K562 (cell line): ENCODE data around the gene NINJ2. TPM values are rescaled to one million over a fixed set of nuclear protein-coding genes. Genes with fewer than 3 reads are reported as not detected.

Experiments used
- ATAC-seq: fragments of 200-7000 bp; cut with Tn5 transposase; 3 replicates; pipeline ENCODE4 v1.9.1; 2020; ENCODE audit warnings: moderate library complexity
- BruUV-seq: library from RNA; stranded (reverse); fragments of 400-500 nt; replicated peaks from 2 replicates; lab custom pipeline; 2021; lab: Mats Ljungman, UMichigan
- CTCF ChIA-PET: fragments of 300-600 bp; formaldehyde crosslinking; extraction: SDS; loops from one replicate; lab custom pipeline; 2021; ENCODE audit warnings: low intra/inter-chr PET ratio; lab: Yijun Ruan, JAX
- POLR2A ChIA-PET: fragments of 300-600, 350-650 bp; sonication (Branson Sonifier 250); formaldehyde crosslinking; extraction: SDS; loops from one replicate; lab custom pipeline; 2021; ENCODE audit warnings: antibody characterized with exemption, inconsistent platforms; lab: Yijun Ruan, JAX
- DNase-seq, 4 experiments: peaks; one replicate each; pipeline versions ENCODE4 v3.0.0 to v3.0.0-alpha.2; 2011 to 2018; ENCODE audit warnings: low spot score in 3 of 4, mixed read lengths in 3 of 4; ENCODE audit errors: extremely low read depth in 1 of 4
- FAIRE-seq: peaks from 2 replicates; lab custom pipeline; 2011; peaks lifted over from hg19 to GRCh38; lab: Jason Lieb, UNC
- H2AFZ ChIP-seq: 2 replicates; pipeline ENCODE4 v1.6.0; 2011; ENCODE audit warnings: low read depth, low read length, control low read depth, inconsistent platforms
- H3K27ac ChIP-seq: fragments of 200-600 bp; 3 replicates; pipeline ENCODE4 v1.8.0; 2011; ENCODE audit warnings: low read depth, mild to moderate bottlenecking, control low read depth, inconsistent platforms, low read length, moderate library complexity, mixed read lengths; ENCODE audit errors: extremely low read depth
- H3K27me3 ChIP-seq, 2 experiments: fragments of 300-600 bp in 1 of 2; 2 replicates in 1 of 2; 3 replicates in 1 of 2; pipeline versions ENCODE4 v1.6.0 to v1.8.0; 2011; ENCODE audit warnings: inconsistent platforms in 2 of 2, low read length in 2 of 2, mild to moderate bottlenecking in 1 of 2, mixed read lengths in 1 of 2, moderate library complexity in 1 of 2; ENCODE audit not compliant: control insufficient read depth in 2 of 2, insufficient read depth in 2 of 2
- H3K36me3 ChIP-seq: fragments of 300-600 bp; 3 replicates; pipeline ENCODE4 v1.8.0; 2011; ENCODE audit warnings: mild to moderate bottlenecking, low read length, inconsistent platforms; ENCODE audit not compliant: control insufficient read depth, insufficient read depth
- H3K4me1 ChIP-seq, 2 experiments: fragments of 200-600 bp in 1 of 2; replicated peaks in 1 of 2; 2 replicates in 1 of 2; 3 replicates in 1 of 2; pipeline versions ENCODE4 v1.5.1 to v1.8.0; 2011; ENCODE audit warnings: inconsistent platforms in 2 of 2, low read length in 2 of 2, mild to moderate bottlenecking in 1 of 2, mixed read lengths in 1 of 2, moderate library complexity in 1 of 2; ENCODE audit not compliant: control insufficient read depth in 2 of 2, insufficient read depth in 2 of 2
- H3K4me2 ChIP-seq: 2 replicates; pipeline ENCODE4 v1.6.1; 2011; ENCODE audit warnings: low read length, control low read depth, inconsistent platforms, mixed read lengths; ENCODE audit not compliant: insufficient read depth
- H3K4me3 ChIP-seq: fragments of 200-600 bp; sonication (generic), shearing (Covaris generic); 2 replicates; pipeline ENCODE4 v1.5.1; 2016; ENCODE audit warnings: control low read depth, inconsistent platforms
- H3K79me2 ChIP-seq: fragments of 200-600 bp; 3 replicates; pipeline ENCODE4 v1.8.0; 2011; ENCODE audit warnings: low read length, inconsistent platforms; ENCODE audit not compliant: control insufficient read depth, insufficient read depth
- H3K9ac ChIP-seq, 2 experiments: 2 replicates each; pipeline versions ENCODE4 v1.6.0 to v1.6.1; 2011; ENCODE audit warnings: low read depth in 2 of 2, low read length in 2 of 2, control low read depth in 1 of 2, inconsistent platforms in 1 of 2, mild to moderate bottlenecking in 1 of 2, mixed read lengths in 1 of 2; ENCODE audit not compliant: insufficient read depth in 1 of 2
- H3K9me1 ChIP-seq: one replicate; pipeline ENCODE4 v1.6.0; 2011; ENCODE audit warnings: inconsistent platforms, mild to moderate bottlenecking, low read length, moderate library complexity; ENCODE audit not compliant: control insufficient read depth, insufficient read depth
- H3K9me3 ChIP-seq: replicated peaks from 2 replicates; pipeline ENCODE4 v1.5.1; 2011; ENCODE audit warnings: low read depth, low read length, inconsistent platforms; ENCODE audit not compliant: control insufficient read depth, insufficient read depth
- H4K20me1 ChIP-seq: replicated peaks from 2 replicates; pipeline ENCODE4 v1.6.1; 2011; ENCODE audit warnings: low read length, inconsistent platforms, mixed read lengths; ENCODE audit not compliant: control insufficient read depth, insufficient read depth
- IRF2 ChIP-seq: sonication (generic); formaldehyde crosslinking; IDR thresholded peaks from 2 replicates; pipeline ENCODE4 v1.8.1; 2022; ENCODE audit warnings: mild to moderate bottlenecking, missing genetic modification reagents
- NCOA2 ChIP-seq, 2 experiments: fragments of 450-650 bp; IDR thresholded peaks; 2 replicates each; pipeline ENCODE4 v1.6.1; 2018; ENCODE audit warnings: mild to moderate bottlenecking in 2 of 2, moderate library complexity in 1 of 2; ENCODE audit not compliant: partially characterized antibody in 2 of 2
- NR2C1 ChIP-seq, 2 experiments: fragments of 450-650 bp; IDR thresholded peaks; 2 replicates each; pipeline ENCODE4 v1.6.1; 2017; ENCODE audit warnings: mild to moderate bottlenecking in 2 of 2, antibody characterized with exemption in 1 of 2, inconsistent platforms in 1 of 2, missing compliant biosample characterization in 1 of 2, missing genetic modification characterization in 1 of 2
- SMAD4 ChIP-seq: fragments of 250-450 bp; sonication (Bioruptor Pico); conservative IDR thresholded peaks from 2 replicates; pipeline ENCODE4 v1.8.0; 2021; ENCODE audit warnings: inconsistent platforms, mild to moderate bottlenecking, moderate library complexity
- TRIM24 ChIP-seq, 2 experiments: fragments of 450-650 bp; IDR thresholded peaks; 2 replicates each; pipeline ENCODE4 v1.6.1; 2016
- ZC3H11A ChIP-seq: IDR thresholded peaks from 2 replicates; pipeline ENCODE4 v1.6.1; 2012; ENCODE audit warnings: low read depth, low read length, improper control_type of control experiment
- ZNF146 ChIP-seq: IDR thresholded peaks from one replicate; pipeline ENCODE4 v1.6.1; 2018; ENCODE audit warnings: missing compliant biosample characterization; ENCODE audit not compliant: unreplicated experiment
- ZNF175 ChIP-seq: fragments of 200-800 bp; sonication (Bioruptor generic); IDR thresholded peaks from 2 replicates; pipeline ENCODE4 v1.6.1; 2016; ENCODE audit warnings: low read depth, mild to moderate bottlenecking, missing genetic modification characterization, missing compliant biosample characterization
- ZNF407 ChIP-seq: fragments of 450-650 bp; IDR thresholded peaks from 2 replicates; pipeline ENCODE4 v1.6.1; 2016; ENCODE audit warnings: low read depth
- ZNF695 ChIP-seq: fragments of 450-650 bp; formaldehyde crosslinking; IDR thresholded peaks from 2 replicates; pipeline ENCODE4 v1.4.0; 2020; ENCODE audit warnings: mild to moderate bottlenecking, moderate library complexity
- WGBS: fragments of 100-300 bp; shearing (Covaris generic); methylation state at CpG from one replicate; pipeline ENCODE4 v1.1.6; 2016; ENCODE audit warnings: low coverage, mixed read lengths; ENCODE audit not compliant: insufficient coverage; ENCODE audit errors: missing lambda C conversion rate; 5-methylcytosine and 5-hydroxymethylcytosine counted together
- in situ Hi-C: fragments of 300-500 bp; cut with MboI; formaldehyde crosslinking; loops from 4 replicates; pipeline ENCODE4 v1.15.0; 2018; ENCODE audit warnings: inconsistent platforms, mixed read lengths
- intact Hi-C: fragments of 100-400 bp; cut with micrococcal nuclease; formaldehyde crosslinking; loops from 2 replicates; pipeline ENCODE4 v1.14.2; 2022
- polyA plus RNA-seq, 8 experiments: library from polyadenylated mRNA; depleted of rRNA in 4 of 8; stranded (reverse) in 5 of 8; unstranded in 3 of 8; fragments of >200 nt; fragmentation: Nextera tagmentation in 2 of 8; fragmentation: Illumina TruSeq in 1 of 8; extraction: Ambion mirVana in 2 of 8; extraction: Trizol in 1 of 8; gene quantifications; 2 replicates each; pipeline versions ENCODE4 v1.2.1 to v1.2.3, GENCODE V29; 2011 to 2014; ENCODE audit warnings: inconsistent platforms in 1 of 8, missing spikeins in 1 of 8
- total RNA-seq, 7 experiments: library from RNA; depleted of rRNA in 6 of 7; stranded (reverse); fragments of >200 nt in 6 of 7; fragmentation: Illumina TruSeq in 2 of 7; extraction: Trizol in 2 of 7; gene quantifications; 2 replicates each; pipeline versions ENCODE4 v1.2.1 to v1.2.3, GENCODE V29; 2011 to 2021; ENCODE audit warnings: low replicate concordance in 1 of 7
- TF ChIP-seq, protein P1 (sequence below): fragments of 450-650 bp; IDR thresholded peaks from 2 replicates; pipeline ENCODE4 v1.6.1; 2017; ENCODE audit warnings: antibody characterized with exemption

Gene NINJ2
- total and polyA plus RNA-seq, 9 of the 15 experiments (the other 6 are each of a cell fraction or from before 2014, with no cell fraction given), result 2.6 to 16.0 (median 4.5) TPM

GRCh38 chr12:531951-532585, 131.2 kb downstream of the NINJ2 start:
- Histone ChIP-seq H4K20me1 (no peaks in the 10 kb centered on the region), H3K4me1 (no peaks in the 10 kb centered on the region), H2AFZ (no peak overlapping the region), H3K79me2 (no peaks in the 10 kb centered on the region), H3K9me3 (no peaks in the 10 kb centered on the region), H3K36me3 (no peaks in the 10 kb centered on the region), H3K27me3 (peaks cover 17 to 64% of the 10 kb centered on the region in 2 experiments), H3K9ac (no peak overlapping the region), H3K27ac (no peak overlapping the region), H3K9me1 (no peaks in the 10 kb centered on the region), H3K4me3 (no peak overlapping the region), H3K4me2 (no peak overlapping the region)
- ChIA-PET POLR2A (no interaction called here), CTCF (interaction anchor here (0.6 kb wide), 1 partner anchor 79 kb away, joined by 3 read pairs; no protein-coding TSS in a partner anchor)
- ATAC-seq (no peak), FAIRE-seq (no peak), DNase-seq (no peak)
- intact Hi-C loops, result no loop called here
- WGBS, result 0% methylated on average over 3 of the region's 3 CpGs
- in situ Hi-C loops, result no loop called here
- BruUV-seq, result no TSS peak
- TF ChIP-seq NCOA2 (IDR thresholded peaks at IDR 0.05; ENCODE audit: partially characterized antibody in 2 of 2) (no peak), SMAD4 (no peak), ZNF175 (CRISPR knock-in tag) (no peak), ZNF407 (no peak), ZC3H11A (no peak), IRF2 (CRISPR knock-in tag) (no peak), TRIM24 (IDR thresholded peaks at IDR 0.05) (no peak), NR2C1 (IDR thresholded peaks at IDR 0.05) (no peak), NR2C1 (tag; IDR thresholded peaks at IDR 0.05) (no peak), ZNF146 (CRISPR knock-in tag) (no peak), ZNF695 (CRISPR knock-in tag) (no peak)
- TF ChIP-seq, protein P1, sequence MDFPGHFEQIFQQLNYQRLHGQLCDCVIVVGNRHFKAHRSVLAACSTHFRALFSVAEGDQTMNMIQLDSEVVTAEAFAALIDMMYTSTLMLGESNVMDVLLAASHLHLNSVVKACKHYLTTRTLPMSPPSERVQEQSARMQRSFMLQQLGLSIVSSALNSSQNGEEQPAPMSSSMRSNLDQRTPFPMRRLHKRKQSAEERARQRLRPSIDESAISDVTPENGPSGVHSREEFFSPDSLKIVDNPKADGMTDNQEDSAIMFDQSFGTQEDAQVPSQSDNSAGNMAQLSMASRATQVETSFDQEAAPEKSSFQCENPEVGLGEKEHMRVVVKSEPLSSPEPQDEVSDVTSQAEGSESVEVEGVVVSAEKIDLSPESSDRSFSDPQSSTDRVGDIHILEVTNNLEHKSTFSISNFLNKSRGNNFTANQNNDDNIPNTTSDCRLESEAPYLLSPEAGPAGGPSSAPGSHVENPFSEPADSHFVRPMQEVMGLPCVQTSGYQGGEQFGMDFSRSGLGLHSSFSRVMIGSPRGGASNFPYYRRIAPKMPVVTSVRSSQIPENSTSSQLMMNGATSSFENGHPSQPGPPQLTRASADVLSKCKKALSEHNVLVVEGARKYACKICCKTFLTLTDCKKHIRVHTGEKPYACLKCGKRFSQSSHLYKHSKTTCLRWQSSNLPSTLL, result no peak
